Bronchus fibroblast of lung (primary cell): ENCODE results near the gene MYL6. TPM values are rescaled to one million over a fixed set of nuclear protein-coding genes. Genes with fewer than 3 reads are reported as not detected.

Experiments used
- total RNA-seq: library from RNA; depleted of rRNA; stranded (reverse); fragments of >200 nt; gene quantifications from 2 replicates; pipeline ENCODE4 v1.2.3, GENCODE V29; 2015

Gene MYL6
- total RNA-seq = 2,547 and 2,551 TPM in 2 replicates

GRCh38 chr12:56158029-56158925 lies at the start of gene MYL6:
MYL6 (plus strand) TSS chr12:56158359; CDS start chr12:56158402, 43 bp downstream.

GRCh38 chr12:56116267-56117081 lies 41.7 kb upstream of the MYL6 start, which contains the start of gene RPL41:
RPL41 (plus strand) TSS chr12:56116633.

GRCh38 chr12:56117778-56118687 lies 40.1 kb upstream of the MYL6 start, which contains the start of gene ZC3H10:
ZC3H10 (plus strand) TSS chr12:56118266; CDS start chr12:56120563, 2,297 bp downstream.

GRCh38 chr12:56127888-56128669 lies 30.1 kb upstream of the MYL6 start, which contains the start of gene ESYT1:
ESYT1 (plus strand) TSS chr12:56128267; CDS start chr12:56128320, 53 bp downstream.

GRCh38 chr12:56152132-56152755 lies 5.9 kb upstream of the MYL6 start, which contains the start of gene MYL6B:
MYL6B (plus strand) TSS chr12:56152587; CDS start chr12:56153919, 1,332 bp downstream.

GRCh38 chr12:56189099-56189917 lies 31.1 kb downstream of the MYL6 start, which contains the start of gene SMARCC2:
SMARCC2 (minus strand) TSS chr12:56189483; CDS start chr12:56189461, 22 bp downstream.

Other genes starting within 250 kb of the MYL6 start
- gene PYM1, start 230.5 kb upstream of the MYL6 start, total RNA-seq = 43.4 and 47.9 TPM in 2 replicates
- gene DGKA, start 227.2 kb upstream of the MYL6 start, total RNA-seq = 31.1 and 33.3 TPM in 2 replicates
- gene PMEL, start 192.3 kb upstream of the MYL6 start, total RNA-seq = 0.89 and 1.0 TPM in 2 replicates
- 55.6 and 57.4 TPM in 2 replicates for gene CDK2, start 191.5 kb upstream of the MYL6 start, total RNA-seq
- 50.9 and 51.9 TPM in 2 replicates for gene RAB5B, start 184.3 kb upstream of the MYL6 start, total RNA-seq
- 12.4 and 14.6 TPM in 2 replicates for gene SUOX, start 161.1 kb upstream of the MYL6 start, total RNA-seq
- 1.2 and 4.4 TPM in 2 replicates for gene IKZF4, start 137.3 kb upstream of the MYL6 start, total RNA-seq
- 2,167 and 2,638 TPM in 2 replicates for gene RPS26, start 116.4 kb upstream of the MYL6 start, total RNA-seq
- gene ERBB3, start 78.2 kb upstream of the MYL6 start, total RNA-seq = 0.17 and 0.45 TPM in 2 replicates
- gene PA2G4, start 53.8 kb upstream of the MYL6 start, total RNA-seq = 212 and 232 TPM in 2 replicates
- gene RPL41, start 41.7 kb upstream of the MYL6 start, total RNA-seq = 2,695 and 3,059 TPM in 2 replicates
- 3.3 and 4.4 TPM in 2 replicates for gene ZC3H10, start 40.1 kb upstream of the MYL6 start, total RNA-seq
- gene ESYT1, start 30.1 kb upstream of the MYL6 start, total RNA-seq = 249 and 252 TPM in 2 replicates
- gene MYL6B, start 5.8 kb upstream of the MYL6 start, total RNA-seq = 101 and 114 TPM in 2 replicates
- gene SMARCC2, start 31.1 kb downstream of the MYL6 start, total RNA-seq = 32.6 and 33.3 TPM in 2 replicates
- gene RNF41, start 63.6 kb downstream of the MYL6 start, total RNA-seq = 56.3 and 58.7 TPM in 2 replicates
- 53.5 and 63.5 TPM in 2 replicates for gene NABP2, start 66.0 kb downstream of the MYL6 start, total RNA-seq
- 0.15 TPM in 1 of 2 replicates, not detected in the other for gene SLC39A5, start 71.7 kb downstream of the MYL6 start, total RNA-seq
- 10.9 and 15.1 TPM in 2 replicates for gene ANKRD52, start 100.0 kb downstream of the MYL6 start, total RNA-seq
- gene COQ10A, start 108.6 kb downstream of the MYL6 start, total RNA-seq = 7.1 and 7.3 TPM in 2 replicates
- gene CS, start 142.0 kb downstream of the MYL6 start, total RNA-seq = 123 and 126 TPM in 2 replicates
- gene CNPY2, start 157.6 kb downstream of the MYL6 start, total RNA-seq = 63.4 and 79.1 TPM in 2 replicates
- gene PAN2, start 175.6 kb downstream of the MYL6 start, total RNA-seq = 14.6 TPM in 2 replicates
- 0.15 TPM in 1 of 2 replicates, not detected in the other for gene IL23A, start 180.5 kb downstream of the MYL6 start, total RNA-seq
- gene STAT2, start 201.7 kb downstream of the MYL6 start, total RNA-seq = 78.0 and 79.9 TPM in 2 replicates
- gene APOF, start 204.5 kb downstream of the MYL6 start, total RNA-seq = not detected in 2 replicates